Renal cortex interstitium (tissue), 11 donors: ENCODE measurements around the gene TNFAIP3. TPM values are rescaled to one million over a fixed set of nuclear protein-coding genes. Genes with fewer than 3 reads are reported as not detected.

ENCODE experiments used
- DNase-seq, 11 donors: peaks; one replicate each; pipeline ENCODE4 v3.0.0-alpha.2; 2013; ENCODE audit warnings: low read depth in 9 of 11, low spot score in 4 of 11; ENCODE audit errors: extremely low read depth in 1 of 11
- polyA plus RNA-seq, 3 donors: library from polyadenylated mRNA; unstranded; fragments of 120-200 nt; gene quantifications; one replicate each; pipeline ENCODE4 v1.2.1, GENCODE V29; 2013; ENCODE audit not compliant: insufficient read length in 3 of 3

Gene TNFAIP3
- polyA plus RNA-seq, 3 donors, result 7.7 to 11.3 (median 7.9) TPM

GRCh38 chr6:137931849-137932465, 64.9 kb downstream of the TNFAIP3 start:
- DNase-seq, result no peak

Other genes with a start within 250 kb of the TNFAIP3 start
- gene PERP, start 240.2 kb downstream of the TNFAIP3 start, polyA plus RNA-seq, result 10 to 100 TPM; 13.4 to 20.9 (median 17.9) TPM